Measurements from ENCODE around the gene SND1.

DNA sequence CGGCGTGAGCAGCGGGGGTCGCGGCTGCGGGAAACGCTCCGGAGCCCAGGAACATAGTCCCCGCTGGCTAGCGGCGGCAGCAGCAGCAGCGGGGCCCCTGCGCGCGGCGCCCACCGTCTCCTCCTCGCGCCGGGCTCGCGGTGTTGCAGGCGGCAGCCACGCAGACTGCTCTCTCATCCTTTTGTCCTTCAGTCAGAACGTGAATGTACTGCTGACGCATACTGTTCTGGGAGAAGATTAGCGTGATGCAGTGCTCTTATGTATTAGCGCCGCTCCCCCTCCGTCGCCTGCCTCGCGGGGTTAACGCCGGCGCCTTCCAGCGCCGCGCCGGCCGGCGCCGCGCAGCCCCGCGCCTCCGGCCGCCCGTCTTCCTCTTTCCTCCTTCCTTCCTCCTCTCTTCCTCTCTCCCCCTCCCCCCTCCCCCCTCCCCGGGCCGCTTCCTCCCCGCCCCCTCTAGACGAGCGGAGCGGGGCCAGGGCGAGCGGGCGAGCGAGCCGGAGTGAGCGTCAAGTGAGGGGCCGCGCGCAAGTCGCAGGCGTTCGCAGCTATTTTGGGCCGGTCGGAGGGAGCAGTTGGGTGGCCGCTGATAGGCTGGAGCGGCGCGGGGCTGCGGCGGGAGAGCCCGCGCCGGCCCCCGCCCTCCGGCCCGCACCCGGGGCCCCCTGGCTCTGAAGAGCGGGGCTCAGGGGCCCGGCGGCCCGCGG lies 380.1 kb downstream of the SND1 start:
- TF ChIP-seq, protein P1, sequence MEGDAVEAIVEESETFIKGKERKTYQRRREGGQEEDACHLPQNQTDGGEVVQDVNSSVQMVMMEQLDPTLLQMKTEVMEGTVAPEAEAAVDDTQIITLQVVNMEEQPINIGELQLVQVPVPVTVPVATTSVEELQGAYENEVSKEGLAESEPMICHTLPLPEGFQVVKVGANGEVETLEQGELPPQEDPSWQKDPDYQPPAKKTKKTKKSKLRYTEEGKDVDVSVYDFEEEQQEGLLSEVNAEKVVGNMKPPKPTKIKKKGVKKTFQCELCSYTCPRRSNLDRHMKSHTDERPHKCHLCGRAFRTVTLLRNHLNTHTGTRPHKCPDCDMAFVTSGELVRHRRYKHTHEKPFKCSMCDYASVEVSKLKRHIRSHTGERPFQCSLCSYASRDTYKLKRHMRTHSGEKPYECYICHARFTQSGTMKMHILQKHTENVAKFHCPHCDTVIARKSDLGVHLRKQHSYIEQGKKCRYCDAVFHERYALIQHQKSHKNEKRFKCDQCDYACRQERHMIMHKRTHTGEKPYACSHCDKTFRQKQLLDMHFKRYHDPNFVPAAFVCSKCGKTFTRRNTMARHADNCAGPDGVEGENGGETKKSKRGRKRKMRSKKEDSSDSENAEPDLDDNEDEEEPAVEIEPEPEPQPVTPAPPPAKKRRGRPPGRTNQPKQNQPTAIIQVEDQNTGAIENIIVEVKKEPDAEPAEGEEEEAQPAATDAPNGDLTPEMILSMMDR (IDR thresholded peaks at IDR 0.05): no peak
- TF ChIP-seq POLR2A (IDR thresholded peaks at IDR 0.05) (no peak), POLR2AphosphoS5 (IDR thresholded peaks at IDR 0.05) (no peak)

All from breast epithelium (tissue), 3 donors.